NCI-H748 treated with DMSO at 0.1 percent for 48 hours (cell line): ENCODE measurements around the gene VPS9D1.

Experiments
- DNase-seq: peaks from one replicate; lab custom pipeline; 2025; lab: John Stamatoyannopoulos, UW

VPS9D1 gene, protein sequence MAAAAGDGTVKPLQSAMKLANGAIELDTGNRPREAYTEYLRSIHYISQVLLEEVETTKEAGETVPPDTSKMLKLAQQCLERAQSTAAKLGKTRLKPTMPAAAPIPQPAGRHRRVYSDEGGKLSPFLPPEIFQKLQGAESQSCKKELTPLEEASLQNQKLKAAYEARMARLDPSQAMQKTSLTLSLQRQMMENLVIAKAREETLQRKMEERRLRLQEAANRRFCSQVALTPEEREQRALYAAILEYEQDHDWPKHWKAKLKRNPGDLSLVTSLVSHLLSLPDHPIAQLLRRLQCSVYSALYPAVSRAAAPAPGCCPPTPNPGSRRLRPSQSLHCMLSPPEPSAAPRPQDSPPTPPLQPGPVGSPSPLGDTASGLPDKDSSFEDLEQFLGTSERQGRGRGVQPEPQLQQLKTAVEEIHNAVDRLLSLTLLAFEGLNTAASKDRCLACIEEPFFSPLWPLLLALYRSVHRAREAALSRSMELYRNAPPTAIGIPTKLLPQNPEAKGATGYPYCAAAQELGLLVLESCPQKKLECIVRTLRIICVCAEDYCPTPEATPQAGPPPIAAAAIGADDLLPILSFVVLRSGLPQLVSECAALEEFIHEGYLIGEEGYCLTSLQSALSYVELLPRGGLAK

DNA sequence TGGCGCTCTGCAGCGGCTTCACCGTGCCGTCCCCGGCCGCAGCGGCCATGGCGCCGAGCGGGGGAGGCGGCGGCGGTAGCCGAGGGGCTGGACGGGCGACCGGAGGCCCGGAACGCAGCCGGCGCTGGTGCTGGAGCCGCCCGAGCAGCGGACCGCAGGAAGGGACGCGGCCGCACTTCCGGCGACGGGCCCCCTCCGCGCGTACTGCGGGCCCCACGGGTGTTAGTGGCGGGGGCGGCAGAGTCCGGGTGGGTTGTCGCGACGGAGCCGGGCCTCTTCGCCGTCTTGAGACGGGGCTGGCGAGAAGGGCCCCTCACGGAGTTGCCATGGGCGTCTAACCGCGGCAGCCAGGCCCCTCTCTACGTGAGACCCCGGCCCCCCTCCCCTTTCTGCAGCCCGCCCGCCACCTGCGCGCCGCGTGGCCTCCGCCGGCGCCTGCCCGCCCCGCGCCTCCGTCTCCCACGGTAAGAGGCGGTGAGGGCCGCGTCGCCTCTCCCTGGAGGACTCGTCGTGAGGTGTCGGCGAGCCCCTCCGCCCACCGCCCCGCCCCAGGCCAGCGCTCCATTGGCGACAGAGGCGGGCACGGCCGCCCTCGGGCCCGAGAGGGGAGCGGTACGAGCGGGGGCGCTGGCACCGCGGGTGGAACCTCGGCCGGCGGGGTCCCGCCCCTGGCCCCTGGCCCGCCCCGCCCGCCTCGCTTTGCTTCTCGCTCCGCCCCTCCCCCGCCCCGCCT, at the start of gene VPS9D1, which contains the start of gene ZNF276:
VPS9D1 (minus strand) TSS at position 86 of the 733 bp plus-strand sequence; CDS start at position 49, 37 bp downstream.
ZNF276 (plus strand) TSS at position 725 of the 733 bp plus-strand sequence. CDS start 104 bp downstream, outside the sequence.
- no peak for DNase-seq

DNA sequence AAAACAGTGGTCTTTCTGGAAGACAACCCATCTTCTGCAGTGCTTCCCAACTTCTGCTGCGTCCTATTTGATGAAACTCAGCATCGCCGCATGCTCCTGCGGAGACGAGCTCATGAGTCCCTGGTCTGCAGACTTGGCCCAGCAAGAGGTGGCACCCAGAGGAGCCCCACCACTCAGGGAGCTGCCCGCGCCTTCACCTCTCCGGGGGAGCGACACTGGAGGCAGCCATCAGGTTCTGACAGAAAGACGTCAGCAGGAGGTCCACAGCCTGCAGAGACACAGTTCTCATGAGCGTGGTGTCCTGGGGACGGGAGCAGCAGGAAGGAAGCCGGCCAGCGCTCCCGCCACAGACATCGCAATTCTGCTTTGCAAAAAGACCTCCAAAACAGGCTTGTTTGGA, 49.7 kb upstream of the VPS9D1 start:
- DNase-seq: no peak

- no peak for DNase-seq
Measured at GRCh38 chr16:89765292-89765830, 44.7 kb upstream of the VPS9D1 start.

GRCh38 chr16:89764711-89765201, 44.1 kb upstream of the VPS9D1 start:
- no peak for DNase-seq

- DNase-seq: no peak
Measured at GRCh38 chr16:89761304-89761922, 40.7 kb upstream of the VPS9D1 start.

DNA sequence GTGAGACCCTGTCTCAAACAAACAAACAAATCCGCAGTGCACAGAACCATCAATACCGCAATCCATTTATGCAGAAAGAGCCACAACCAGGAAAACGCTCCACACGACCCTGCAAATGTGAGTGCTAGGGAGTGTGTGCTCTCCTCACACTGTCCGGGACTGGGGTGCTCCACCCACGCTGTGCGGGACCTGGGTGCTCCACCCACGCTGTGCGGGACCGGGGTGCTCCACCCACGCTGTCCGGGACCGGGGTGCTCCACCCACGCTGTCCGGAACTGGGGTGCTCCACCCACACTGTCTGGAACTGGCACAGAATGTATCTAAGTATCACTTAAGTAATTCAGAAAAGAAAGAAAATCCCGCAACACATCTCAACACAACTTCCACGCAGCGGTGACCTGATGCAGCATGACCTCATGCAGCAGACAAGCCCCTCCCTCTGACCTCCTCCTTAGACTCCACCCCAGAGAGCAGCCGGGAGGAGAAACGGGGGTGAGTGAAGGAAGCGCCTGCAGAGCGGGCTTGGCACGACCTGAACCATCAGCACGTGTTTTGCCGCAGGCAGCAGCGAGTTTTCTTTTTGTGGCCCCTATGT, 39.1 kb upstream of the VPS9D1 start:
- DNase-seq: no peak

DNA sequence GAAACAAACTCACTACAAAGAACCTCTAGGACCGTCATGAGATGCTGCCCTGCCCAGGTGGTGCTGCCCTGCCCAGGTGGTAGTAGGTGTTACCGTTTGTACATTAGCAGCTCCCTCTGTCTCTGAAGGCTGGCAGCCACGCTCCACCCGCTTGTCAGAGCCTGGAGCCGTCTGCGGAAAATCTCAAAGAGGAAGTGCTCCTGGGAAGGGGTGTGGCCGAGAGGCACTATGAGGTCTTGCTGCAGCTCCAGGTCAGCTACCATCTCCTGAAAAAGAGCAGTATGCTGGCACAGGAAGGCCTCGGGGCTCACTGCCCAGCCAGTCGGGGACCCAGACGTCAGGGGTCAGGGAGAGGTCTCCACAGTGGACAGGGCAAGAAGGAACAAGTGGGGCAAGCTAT, 28.9 kb upstream of the VPS9D1 start:
- no peak for DNase-seq

- DNase-seq: no peak
Measured at GRCh38 chr16:89748921-89749320, 28.2 kb upstream of the VPS9D1 start.

DNA sequence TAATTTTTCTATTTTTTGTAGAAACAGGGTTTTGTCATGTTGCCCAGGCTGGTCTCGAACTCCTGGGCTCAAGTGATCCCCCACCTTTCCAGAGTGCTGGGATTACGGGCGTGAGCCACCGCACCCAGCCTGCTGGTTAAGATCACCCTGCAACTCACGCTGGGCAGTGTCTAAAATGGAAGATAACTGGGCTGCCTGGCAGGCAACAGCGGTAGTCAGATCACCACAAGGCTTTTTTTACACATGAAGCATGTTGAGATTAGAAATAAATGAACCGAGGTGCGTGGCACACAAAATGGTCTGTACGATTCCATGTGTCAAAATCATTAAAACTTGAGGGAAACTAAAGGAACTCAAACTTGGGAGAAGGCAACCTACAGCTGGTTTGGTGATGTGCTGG, 27.4 kb upstream of the VPS9D1 start:
- DNase-seq: no peak

DNA sequence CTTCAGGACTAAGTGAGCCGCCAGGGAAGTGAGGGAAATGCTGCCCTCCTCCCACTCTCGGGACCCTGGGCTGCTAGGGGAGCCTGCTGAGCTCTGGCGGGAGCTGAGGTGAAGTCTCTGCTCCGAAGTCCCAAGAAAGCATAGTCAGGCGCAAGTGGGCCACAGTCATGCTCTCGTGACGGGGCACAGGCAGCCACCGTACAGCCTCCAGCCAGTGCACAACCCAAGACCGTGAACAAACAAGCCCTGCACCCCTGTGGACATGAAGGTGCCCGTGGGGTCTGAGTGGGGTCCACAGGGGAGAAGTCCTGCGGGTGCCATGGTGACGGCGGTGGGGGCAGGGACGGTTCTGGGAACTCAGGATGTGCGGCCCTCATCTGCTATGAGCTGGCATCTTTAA, 25.3 kb upstream of the VPS9D1 start:
- no peak for DNase-seq

DNA sequence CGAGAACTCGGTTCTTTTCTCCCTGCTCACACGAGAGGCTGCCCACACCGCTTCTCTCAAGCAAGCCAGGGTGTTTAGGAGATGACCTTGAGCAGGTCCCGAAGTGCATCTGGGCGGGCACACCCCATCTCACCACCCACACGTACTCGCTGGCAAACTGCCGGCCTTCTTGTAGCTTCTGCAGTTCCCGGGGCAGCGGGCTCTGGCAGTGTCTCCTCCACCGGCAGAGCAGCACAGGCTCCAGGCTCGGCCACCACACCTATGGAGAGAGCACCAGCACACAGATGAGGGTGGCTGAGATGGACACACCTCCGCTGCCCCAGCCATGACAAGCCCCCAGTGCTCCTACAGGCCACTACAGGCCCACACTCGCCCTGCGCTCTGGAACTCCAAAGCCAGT, 24.1 kb upstream of the VPS9D1 start:
- DNase-seq: no peak

DNA sequence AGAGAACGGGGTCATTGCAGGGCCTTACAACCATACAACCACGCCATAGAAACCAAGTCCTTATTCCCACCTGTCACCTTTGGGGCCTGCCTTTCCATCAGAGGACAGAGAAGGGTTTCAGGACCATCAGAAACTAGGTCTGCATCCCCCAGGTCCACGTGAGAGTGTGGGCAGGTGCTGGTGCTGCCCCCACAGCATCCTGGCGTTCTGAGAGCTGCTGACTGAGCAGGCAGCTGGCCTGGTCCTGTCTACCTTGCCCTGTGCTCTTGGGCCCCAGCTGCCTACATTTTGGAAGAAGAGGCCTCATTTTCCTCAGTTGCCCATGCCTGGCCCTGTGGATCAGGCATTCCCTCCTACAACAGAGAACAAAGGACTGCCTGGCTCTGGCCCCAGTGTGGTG, 22.2 kb upstream of the VPS9D1 start:
- no peak for DNase-seq

- DNase-seq: no peak
Measured at GRCh38 chr16:89741342-89742014, 20.8 kb upstream of the VPS9D1 start.

DNA sequence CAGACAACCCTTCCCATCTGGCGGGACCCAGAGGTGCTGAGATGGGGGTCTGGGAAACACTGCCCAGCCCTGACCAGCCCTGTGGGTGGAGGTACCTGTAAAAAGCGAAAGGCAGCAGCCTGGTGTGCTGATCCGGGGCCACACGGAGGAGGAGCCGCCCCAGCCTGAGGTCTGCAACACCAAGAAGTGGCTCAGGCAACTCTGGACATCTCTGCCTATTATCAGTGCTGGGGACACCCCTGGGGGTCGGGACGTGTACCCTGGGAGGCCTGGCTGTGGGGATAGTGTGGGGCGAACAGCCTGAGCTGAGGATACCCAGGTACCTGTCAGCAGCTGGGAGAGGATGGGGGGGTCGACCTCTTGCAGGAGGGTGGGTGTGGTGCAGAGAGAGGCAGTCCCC, 18.7 kb upstream of the VPS9D1 start:
- DNase-seq: no peak

DNA sequence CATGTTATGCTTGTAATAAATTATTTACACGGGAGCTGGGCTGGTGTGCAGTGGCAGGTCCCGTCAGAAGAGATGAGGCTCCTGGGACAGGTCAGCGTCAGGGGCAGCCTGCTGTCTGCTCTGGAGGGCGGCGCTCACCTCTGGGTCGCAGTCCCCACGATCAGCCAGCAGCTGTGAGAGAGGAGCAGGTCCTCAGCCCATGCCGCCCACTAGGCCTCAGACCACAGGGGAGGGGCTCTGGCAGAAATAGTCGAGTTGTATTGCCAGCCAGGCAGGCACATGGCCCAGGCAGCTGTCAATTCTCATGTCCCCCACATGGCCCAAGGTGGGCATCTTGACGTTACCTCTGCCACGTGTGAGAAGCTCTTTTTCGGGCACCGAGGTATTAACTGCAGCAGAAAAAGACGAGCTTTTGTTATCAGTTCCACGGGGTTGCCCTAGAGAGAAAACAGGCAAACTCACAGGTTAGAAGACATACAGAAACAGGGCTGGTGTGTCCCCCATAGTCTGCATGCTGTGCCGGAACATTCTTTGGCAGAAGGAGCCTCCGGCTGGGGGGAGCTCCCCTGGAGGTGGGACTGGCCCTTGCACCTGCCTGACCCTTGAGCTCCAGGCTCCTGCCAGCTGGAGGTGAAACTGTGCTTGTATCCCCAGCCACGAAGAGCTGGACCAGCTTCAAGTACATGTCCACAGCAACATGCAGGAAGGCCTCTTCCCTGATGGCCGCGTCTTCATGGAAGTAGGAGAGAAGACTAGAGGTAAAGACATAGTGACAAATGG, 18.0 kb upstream of the VPS9D1 start:
- no peak for DNase-seq

DNA sequence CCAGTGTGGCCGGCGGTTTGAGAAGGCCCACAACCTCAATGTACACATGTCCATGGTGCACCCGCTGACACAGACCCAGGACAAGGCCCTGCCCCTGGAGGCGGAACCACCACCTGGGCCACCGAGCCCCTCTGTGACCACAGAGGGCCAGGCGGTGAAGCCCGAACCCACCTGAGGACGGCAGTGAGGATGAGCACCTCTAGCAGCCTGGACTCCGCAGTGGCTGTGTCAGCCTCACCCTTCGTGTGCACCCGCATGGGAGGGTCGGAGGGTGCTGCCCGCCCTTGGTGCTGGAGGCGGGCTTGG, 17.3 kb upstream of the VPS9D1 start:
- DNase-seq: no peak

DNA sequence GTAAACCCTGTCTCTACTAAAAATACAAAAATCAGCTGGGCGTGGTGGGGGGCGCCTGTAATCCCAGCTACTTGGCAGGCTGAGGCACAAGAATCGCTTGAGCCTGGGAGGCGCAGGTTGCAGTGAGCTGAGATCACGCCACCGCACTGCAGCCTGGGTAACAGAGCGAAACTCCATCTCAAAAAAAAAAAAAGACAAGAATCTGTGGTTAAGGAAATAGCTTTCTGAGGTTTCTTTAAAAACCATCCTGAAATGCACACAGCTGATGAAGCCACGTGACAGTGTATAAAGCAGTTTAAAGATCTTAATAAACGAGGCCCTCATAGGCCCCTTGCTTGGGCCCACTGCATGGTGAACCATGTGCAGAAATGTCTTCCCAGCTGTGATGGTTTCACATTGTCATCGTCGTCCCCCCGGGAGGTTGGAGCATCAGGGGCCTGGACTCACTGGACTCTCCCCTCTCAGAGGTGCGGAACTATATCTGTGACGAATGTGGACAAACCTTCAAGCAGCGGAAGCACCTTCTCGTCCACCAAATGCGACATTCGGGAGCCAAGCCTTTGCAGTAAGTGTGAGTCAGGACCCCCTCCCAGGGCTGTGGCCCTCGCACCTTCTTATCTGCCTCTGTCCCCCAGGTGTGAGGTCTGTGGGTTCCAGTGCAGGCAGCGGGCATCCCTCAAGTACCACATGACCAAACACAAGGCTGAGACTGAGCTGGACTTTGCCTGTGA, 16.8 kb upstream of the VPS9D1 start:
- no peak for DNase-seq

GRCh38 chr16:89736554-89736953, 15.9 kb upstream of the VPS9D1 start:
- DNase-seq: no peak

DNA sequence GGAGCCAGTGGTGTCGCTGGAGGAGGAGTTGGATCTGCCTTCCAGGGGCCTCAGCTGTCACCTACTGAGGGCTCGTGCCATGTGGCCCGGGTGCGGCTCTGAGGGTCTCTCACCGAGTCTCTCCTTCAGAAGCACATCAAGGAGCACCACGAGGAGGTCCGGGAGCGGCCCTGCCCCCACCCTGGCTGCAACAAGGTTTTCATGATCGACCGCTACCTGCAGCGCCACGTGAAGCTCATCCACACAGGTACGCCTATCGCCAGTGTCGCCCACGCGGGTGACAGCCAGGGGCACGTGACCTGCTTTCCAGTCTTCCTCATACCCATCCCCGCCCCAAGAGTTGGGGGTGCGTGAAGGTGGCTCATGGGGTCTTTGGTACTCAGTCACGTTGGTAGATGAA, 13.1 kb upstream of the VPS9D1 start:
- no peak for DNase-seq

DNA sequence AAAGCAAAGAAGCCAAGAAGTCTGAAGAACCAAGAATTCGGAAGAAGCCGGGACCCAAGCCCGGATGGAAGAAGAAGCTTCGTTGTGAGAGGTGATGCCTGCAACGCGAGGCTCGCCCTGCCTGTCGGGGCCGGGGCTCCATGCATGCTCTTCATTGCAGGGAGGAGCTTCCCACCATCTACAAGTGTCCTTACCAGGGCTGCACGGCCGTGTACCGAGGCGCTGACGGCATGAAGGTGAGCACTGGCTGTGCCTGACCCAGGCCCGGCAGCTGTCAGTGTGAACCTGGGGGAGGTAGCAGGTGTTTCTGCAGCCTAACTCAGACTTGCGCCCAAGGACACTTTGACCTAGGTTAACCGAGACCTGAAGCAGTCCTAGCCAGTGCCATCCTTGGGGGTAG, 12.6 kb upstream of the VPS9D1 start:
- DNase-seq: no peak
